ENCODE results near the gene DUSP2.

DNA sequence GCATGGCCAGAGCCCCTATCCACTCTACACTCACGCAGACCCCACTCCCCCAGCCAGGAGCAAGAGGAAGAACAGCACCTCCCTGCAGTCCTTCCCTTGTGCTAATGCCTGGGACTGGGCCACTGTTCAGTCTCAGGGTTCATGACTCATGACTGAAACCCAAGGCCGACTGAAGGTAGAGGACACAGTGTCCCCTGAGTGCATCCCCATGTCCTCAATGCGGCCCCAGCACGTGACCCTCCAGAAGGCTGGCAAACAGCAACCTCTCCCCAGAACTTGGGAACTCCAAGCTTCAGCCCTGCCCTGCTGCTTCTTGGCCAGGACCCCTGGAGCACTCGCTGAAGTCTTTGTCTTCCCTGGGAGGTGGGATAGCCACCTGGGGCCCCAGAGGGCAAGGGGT lies 22.8 kb downstream of the DUSP2 start:
- TF ChIP-seq, protein P1, sequence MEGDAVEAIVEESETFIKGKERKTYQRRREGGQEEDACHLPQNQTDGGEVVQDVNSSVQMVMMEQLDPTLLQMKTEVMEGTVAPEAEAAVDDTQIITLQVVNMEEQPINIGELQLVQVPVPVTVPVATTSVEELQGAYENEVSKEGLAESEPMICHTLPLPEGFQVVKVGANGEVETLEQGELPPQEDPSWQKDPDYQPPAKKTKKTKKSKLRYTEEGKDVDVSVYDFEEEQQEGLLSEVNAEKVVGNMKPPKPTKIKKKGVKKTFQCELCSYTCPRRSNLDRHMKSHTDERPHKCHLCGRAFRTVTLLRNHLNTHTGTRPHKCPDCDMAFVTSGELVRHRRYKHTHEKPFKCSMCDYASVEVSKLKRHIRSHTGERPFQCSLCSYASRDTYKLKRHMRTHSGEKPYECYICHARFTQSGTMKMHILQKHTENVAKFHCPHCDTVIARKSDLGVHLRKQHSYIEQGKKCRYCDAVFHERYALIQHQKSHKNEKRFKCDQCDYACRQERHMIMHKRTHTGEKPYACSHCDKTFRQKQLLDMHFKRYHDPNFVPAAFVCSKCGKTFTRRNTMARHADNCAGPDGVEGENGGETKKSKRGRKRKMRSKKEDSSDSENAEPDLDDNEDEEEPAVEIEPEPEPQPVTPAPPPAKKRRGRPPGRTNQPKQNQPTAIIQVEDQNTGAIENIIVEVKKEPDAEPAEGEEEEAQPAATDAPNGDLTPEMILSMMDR (IDR thresholded peaks at IDR 0.05; ENCODE audit: low read length), result no peak
- TF ChIP-seq EZH2 (optimal IDR thresholded peaks at IDR 0.05; ENCODE audit: low read depth, low read length), result no peak
- TF ChIP-seq EZH2phosphoT487 (IDR thresholded peaks at IDR 0.05; ENCODE audit: low read length), result no peak
